ENCODE data around the gene NEK11. TPM values are rescaled to one million over a fixed set of nuclear protein-coding genes. Genes with fewer than 3 reads are reported as not detected.

Gene NEK11
- total RNA-seq, 4 donors from 2014 or later = 4.1 to 8.2 (median 5.2) TPM

GRCh38 chr3:131314318-131314717, 287.6 kb downstream of the NEK11 start:
- ATAC-seq (ENCODE audit: low FRiP score) (no peak), DNase-seq (ENCODE audit: low spot score) (no peak)
- TF ChIP-seq, protein P1, sequence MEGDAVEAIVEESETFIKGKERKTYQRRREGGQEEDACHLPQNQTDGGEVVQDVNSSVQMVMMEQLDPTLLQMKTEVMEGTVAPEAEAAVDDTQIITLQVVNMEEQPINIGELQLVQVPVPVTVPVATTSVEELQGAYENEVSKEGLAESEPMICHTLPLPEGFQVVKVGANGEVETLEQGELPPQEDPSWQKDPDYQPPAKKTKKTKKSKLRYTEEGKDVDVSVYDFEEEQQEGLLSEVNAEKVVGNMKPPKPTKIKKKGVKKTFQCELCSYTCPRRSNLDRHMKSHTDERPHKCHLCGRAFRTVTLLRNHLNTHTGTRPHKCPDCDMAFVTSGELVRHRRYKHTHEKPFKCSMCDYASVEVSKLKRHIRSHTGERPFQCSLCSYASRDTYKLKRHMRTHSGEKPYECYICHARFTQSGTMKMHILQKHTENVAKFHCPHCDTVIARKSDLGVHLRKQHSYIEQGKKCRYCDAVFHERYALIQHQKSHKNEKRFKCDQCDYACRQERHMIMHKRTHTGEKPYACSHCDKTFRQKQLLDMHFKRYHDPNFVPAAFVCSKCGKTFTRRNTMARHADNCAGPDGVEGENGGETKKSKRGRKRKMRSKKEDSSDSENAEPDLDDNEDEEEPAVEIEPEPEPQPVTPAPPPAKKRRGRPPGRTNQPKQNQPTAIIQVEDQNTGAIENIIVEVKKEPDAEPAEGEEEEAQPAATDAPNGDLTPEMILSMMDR (IDR thresholded peaks at IDR 0.05) = no peak

GRCh38 chr3:131315162-131315561, 288.5 kb downstream of the NEK11 start:
- DNase-seq (ENCODE audit: low spot score) (no peak), ATAC-seq (ENCODE audit: low FRiP score) (no peak)
- TF ChIP-seq, protein P1 (IDR thresholded peaks at IDR 0.05) = no peak

DNA sequence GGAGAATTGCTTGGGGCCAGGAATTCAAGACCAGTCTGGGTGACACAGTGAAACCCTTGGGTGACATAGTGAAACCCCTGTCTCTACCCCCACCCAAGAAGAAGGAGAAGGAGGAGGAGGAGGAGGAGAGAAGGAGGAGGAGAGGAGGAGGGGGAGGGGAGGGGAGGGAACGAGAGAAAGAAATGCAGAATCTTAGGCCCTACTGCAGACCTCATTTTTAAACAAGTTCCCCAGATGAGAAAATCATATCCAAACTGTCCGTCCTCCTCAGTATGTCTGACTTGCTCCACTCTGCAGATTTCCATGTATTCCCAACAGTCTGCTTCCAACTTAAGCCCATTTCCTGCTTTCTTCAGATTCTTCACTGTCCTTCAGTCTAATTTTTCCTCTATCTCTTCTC, 291.0 kb downstream of the NEK11 start:
- TF ChIP-seq, protein P1 (IDR thresholded peaks at IDR 0.05) = no peak
- DNase-seq (ENCODE audit: low spot score) (no peak), ATAC-seq (ENCODE audit: low FRiP score) (no peak)

- ATAC-seq (ENCODE audit: low FRiP score) = no peak
- TF ChIP-seq, protein P1 (IDR thresholded peaks at IDR 0.05) = no peak
- no peak for DNase-seq (ENCODE audit: low spot score)
These were observed 296.3 kb downstream of the NEK11 start for GRCh38 chr3:131323014-131323413.

- no peak for ATAC-seq (ENCODE audit: low FRiP score)
- DNase-seq (ENCODE audit: low spot score) = no peak
- TF ChIP-seq, protein P1 (IDR thresholded peaks at IDR 0.05) = no peak
These were observed 297.1 kb downstream of the NEK11 start for GRCh38 chr3:131323792-131324191.

DNA sequence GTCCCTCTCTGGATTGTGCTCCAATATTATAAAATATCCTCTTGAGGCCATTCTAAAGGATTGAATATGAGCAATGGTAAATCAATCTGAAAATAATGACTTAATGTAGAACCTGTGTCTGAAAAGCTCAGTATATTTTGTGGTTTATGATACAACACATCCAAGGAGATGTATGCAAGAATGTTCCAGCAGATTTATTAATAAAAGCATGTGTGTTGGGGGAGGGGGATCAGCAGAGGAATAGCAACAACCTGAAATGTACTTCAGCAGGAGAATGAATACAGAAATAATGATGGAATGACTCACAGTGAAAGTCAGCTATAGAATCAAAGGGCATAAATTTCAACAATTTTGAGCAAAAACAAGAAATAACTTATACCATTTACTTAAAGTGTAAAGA, 298.2 kb downstream of the NEK11 start:
- no peak for DNase-seq (ENCODE audit: low spot score)
- TF ChIP-seq, protein P1 (IDR thresholded peaks at IDR 0.05) = no peak

GRCh38 chr3:131326307-131326706, 299.6 kb downstream of the NEK11 start:
- TF ChIP-seq, protein P1 (IDR thresholded peaks at IDR 0.05) = no peak
- no peak for ATAC-seq (ENCODE audit: low FRiP score)
- DNase-seq (ENCODE audit: low spot score) = no peak

More for the DNA sequence above, 298.2 kb downstream of the NEK11 start:
- no peak for ATAC-seq (ENCODE audit: low FRiP score)

Data from omental fat pad (tissue), 4 donors.